CD4-positive, alpha-beta T cell treated with Interleukin-4 for 1 hour (primary cell): ENCODE measurements around the gene PPP1CC.
"Not testable (repeated sequence)": the region's sequence is repeated elsewhere in the genome, so short reads cannot be mapped to it uniquely, and the experiment has no call there.

Experiments used
- DNase-seq, 2 donors: peaks; one replicate each; pipeline ENCODE4 v3.0.0-alpha.2; 2020 to 2022

Gene PPP1CC

DNA sequence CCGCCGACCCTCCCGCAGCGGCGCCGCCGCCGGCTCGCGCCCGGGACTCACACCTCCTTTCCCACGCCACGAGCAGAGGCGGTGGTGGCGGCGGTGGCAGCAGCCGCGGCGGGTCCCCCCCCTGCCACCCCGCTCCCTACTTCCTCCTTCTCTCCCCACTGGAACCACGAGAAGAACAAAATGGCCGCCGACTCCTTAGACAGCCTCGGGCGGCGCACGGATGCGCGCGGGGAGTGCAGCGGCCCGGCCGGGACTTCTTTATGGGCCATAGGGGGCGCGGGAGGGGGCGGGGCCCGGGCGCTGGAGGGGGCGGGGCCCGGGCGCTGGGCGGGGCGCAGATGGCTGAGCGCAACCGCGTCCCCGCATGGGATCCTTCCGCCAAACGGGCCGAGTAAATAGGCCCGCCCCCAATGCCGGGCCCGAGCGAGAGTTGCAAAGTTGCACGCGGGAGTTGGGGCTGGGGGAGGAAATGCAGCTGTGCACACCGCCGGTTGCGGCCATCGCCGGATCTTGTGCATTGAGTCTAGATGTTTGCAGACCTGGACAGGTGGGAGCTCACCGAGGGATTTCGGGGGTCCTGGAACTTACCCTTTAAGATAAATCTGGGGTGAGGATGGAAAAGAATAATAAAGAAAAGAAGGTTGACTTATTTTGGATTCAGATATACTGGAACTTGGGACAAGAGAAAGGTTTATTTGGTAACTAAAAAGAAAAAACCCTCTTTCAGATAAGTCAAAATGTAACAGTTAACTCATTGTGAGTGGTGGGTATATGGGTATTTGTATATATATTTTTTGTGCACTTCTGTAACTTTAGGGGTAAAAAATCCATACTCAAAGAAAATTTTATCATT lies at the start of gene PPP1CC:
Gene PPP1CC, minus strand, starts transcription at position 174 of the 853 bp plus-strand sequence. CDS start 184 bp downstream, outside the sequence.
- peak; percentile 94 to 95 for DNase-seq

DNA sequence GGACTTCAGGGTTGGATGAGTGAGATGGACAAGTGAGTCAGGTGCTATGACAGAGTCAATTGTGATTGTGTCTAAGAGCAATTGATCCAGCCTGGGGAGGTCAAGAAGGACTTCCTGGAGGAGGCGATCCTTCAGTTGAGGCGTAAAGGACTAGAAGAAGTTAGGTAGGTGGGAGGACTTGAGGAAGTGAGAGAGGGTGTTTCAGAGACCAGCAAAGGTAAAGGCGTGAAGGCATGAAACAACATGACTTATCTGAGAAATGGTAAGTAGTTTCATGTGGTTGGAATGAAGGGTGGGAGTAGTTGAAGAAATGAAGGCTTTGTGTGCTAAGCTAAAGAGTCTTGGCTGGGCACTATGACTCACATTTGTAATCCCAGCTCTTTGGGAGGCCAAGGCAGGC lies 48.9 kb upstream of the PPP1CC start:
- no peak for DNase-seq

DNA sequence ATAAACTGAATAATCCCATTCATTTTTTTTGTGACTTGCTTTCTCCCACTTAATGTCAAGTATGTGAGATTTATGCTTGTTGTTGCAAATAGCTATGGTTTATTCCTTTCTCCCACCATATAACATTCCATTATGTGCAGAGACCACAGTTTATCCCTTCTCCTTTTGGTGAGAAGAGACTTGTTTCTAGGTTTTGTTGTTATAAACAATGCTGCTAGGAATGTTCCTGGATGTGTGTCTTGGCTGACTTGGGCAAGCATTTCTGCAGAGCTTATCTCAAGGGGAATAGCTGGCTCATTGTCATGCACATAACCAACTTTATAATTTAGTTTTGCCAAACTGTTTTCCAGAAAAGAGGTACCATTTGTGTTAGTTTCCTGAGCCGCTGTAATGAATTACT lies 47.6 kb upstream of the PPP1CC start:
- no peak for DNase-seq

DNA sequence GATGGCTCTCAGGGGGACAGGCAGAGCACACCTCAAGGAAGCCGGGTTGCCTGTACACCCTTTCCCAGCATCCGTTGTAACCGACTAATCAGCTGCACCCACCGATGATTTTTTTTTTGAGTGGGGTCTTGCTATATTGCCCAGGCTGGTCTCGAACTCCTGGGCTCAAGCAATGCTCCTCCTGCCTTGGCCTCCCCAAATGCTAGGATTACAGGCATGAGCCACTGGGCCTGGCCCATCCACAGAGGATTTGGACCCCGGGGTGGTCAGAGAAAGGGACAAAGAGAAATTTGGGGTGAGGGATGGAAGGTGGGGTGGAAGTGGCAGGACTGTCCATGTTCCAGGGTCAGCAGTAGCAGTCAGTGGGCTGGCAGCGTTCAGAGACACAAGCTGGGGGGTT lies 43.3 kb upstream of the PPP1CC start:
- no peak for DNase-seq

DNA sequence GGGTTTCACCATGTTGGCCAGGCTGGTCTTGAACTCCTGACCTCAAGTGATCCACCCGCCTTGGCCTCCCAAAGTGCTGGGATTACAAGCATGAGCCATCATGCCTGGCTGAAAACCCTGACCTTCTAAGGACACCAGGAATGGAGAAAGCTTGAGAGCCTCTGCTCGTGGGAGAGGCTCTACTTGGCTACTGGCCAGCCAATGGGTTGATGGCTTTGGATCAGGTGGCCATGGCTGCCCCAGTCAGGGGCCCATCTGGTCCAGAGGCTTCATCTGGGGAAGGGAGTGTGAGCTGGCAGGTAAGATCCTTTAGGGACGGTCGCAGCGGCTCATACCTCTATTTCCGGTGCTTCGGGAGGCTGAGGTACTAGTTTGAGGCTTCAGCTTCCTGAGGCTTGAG lies 42.5 kb upstream of the PPP1CC start:
- no peak for DNase-seq

DNA sequence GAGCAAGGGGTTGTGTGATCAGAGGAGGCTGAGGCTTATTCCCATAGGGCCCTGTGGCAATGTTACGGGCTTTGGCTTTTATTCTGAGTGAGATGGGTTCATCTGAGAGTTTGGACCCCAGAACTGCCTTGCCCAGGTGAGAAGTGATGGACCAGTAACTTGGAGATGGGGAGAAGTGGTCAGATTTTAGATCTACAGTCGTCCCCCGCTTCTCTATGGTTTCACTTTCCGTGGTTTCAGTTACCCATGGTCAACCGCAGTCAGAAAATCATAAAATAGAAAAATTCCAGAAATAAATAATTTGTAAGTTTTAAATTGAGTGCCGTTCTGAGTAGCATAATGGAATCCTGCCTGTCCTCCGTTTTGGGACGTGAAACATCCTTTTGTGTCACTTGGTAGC lies 40.2 kb upstream of the PPP1CC start:
- no peak for DNase-seq

DNA sequence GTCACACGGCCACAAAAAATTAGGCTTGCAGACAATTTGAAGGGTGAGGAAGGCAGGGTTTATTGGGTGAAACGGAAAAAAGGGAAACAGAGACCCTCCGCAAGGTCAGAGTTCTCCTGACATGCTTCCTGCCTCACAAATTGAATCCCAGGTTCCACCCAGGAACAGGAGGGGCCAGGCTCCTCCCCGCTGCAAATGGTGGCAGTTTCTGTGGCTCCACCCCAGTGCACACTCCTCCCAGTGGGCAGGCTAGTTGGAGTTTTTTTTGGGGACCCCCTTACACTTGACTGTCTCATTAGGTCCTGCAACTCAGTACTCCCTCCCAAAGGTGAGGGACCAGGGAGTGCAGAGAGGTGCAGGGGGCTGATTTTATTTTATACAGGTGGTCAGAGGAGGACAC lies 39.4 kb upstream of the PPP1CC start:
- DNase-seq: no peak

DNA sequence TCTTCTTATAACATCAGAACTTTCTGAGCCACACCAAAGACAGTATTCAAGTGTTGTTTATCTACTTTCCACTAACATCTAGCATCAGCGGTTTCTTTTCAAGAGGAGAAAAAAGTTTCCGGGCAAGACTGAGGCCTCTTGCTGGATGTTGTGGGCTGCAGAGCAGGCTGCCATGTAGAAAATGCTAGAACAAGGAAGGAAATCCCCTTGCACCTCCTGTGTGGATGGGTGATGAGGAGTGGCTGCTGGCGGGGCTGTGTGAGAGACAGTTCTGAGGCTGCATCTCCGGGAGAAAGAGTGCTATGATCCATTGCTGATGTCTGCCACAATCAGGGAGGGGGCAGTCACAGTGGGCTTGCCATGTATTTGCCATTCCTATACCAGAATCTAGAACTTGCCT lies 37.8 kb upstream of the PPP1CC start:
- DNase-seq: peak; percentile 35 to 66

DNA sequence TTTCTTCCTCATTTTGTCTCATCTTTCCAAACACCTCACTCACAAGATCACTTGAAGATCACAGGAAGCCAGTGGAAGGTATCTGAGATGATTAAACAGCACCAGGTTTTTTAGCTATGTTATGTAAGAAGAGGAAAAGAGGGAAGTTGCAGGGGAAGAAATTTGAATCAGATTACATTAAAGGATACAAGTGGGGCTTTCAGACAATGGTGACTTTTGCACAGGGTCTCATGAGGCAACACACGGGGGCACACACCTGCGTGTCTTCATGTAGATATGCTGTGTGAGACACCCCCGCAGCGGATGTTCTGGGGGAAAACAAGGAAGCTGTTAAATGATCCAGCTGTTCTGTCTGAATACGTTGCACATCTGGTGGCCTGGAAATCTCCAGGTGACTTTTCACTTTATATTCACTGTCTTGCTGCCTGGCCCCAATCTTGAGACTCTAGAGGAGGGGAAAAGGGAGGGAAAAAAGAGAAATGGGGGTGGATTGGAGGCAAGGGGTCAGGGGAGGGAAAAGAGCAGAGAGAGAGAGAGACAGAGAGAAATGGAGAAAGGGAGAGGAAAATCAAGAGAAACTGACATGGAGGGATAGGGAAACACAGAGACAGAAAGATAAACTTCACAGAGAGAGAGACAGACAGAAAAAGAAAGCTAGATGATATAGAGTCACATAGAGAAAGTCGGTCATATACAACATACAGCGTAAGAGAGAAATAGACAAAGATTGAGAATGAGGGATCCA lies 36.3 kb upstream of the PPP1CC start:
- no peak for DNase-seq

DNA sequence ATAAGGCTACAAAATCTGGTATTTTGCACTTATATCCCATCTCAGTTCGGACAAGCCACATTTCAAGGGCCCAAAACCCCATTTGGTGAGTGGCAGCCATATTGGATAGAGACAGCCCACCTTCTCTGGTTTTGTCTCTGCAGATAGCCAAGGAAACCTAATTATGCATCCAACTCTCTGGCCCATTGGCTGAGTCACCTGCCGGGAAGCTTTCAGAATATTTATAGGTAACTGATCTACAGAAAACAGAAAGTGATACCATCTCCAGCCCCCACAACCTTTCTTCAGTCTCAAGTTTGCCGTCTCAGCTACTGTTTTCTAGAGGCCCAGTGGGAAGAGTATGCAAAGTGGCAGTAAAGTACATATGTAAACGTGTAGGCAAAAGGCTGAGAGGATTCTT lies 33.7 kb upstream of the PPP1CC start:
- DNase-seq: peak in 1 of 2 donors; percentile 14

DNA sequence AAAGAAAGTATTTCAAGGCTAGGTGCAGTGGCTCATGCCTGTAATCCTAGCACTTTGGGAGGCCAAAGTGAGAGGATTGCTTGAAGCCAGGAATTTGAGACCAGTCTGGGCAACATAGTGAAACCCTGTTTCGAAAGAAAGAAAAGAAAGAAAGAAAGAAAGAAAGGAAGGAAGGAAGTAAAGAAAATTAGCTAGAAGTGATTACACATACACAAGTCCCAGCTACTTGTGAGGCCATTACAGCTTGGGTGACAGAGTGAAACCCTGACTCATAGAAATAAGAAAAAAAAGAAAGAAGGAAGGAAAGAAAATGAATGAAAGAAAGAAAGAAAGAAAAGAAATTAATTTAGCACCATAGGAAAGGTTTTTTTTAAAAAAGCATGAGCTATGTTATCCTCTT lies 33.3 kb upstream of the PPP1CC start:
- DNase-seq: no peak

DNA sequence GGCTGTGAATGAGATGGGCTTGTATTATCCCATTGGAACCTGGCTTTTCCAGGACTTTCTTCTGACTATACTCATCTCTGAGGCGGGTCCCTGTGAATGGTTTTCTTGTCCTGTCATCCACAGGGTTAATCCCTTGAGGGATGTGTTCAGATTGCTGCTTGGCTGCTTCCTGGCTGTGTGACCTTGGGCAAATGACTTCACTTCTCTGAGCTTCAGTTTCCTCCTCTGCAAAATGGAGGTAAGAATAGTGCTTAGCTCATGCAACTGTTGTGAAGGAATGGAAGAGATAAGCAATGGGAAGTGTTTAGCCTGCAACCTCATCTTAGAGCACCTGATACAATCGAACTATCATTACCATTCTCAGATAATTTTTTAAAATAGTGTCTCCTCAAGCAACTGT lies 32.1 kb upstream of the PPP1CC start:
- no peak for DNase-seq

DNA sequence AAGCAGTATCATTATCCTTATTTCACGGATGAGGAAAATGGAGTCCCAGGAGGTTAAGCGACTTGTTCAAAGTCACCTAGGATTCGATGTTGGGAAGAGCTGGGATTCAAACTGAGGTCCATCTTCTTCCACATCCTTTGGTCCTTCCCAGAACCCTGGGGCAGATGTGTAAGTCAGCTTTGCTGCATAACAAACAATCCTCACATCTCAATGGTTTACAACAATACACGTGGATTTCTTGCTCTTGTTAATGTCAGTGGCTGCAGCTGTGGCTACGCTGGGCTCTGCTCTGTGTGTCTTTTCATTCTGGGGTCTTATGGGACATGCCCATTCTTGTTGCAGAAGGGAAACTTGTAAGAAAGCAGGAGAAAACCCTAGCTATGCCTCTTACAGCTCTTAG lies 26.3 kb upstream of the PPP1CC start:
- DNase-seq: no peak

DNA sequence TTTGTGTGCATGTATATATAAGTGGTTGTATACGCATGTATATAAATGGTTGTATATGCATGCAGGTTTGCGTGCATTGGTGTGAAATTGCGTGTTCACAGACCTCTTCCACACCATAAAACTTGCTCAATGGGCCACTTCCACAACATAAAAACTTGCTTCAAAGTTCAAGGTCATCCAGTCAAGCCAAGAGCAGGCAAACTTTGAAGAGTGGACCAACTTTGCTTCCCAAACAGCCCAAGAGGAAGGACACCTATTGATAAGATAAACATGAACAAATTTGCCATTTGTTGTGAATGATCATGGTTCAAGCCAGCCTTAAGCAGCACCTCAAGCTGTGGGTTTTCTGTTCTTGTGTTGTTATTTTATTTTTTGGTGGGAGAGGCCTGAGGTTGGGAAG lies 25.2 kb upstream of the PPP1CC start:
- no peak for DNase-seq

DNA sequence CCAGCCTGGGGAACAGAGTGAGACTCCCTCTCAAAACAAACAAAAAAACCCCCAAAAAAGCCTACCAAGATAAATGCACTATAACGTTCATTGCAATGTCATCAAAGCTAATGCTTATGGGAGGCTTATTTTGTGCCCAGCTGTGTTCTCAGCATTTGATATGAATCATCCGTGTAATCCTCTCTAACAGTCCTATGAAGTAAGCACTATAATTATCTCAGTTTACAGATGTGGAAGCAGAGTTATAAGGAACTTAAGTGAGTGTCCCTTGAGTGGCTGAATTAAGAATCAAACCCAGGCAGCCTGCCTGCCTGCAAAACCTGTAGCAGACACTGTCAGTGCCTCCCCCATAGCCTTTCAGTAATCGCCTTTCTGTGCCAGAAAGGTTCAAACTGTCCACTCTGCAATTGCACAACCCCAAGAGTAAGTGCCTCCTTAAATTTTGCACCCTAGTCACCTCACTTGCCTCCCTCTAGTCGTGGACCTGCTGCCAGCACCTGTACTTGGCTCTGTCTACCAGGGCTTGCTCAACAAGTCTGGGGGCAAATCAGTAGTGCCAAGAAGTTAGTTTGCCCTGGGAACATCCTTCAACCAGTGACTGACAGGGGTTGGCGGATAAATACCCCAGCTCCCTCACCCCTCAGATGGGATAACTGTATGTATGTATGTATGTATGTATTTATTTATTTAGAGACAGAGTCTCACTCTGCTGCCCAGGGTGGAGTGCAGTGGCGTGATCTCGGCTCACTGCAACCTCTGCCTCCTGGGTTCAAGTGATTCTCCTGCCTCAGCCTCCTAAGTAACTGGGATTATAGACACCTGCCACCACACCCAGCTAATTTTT lies 23.8 kb upstream of the PPP1CC start:
- DNase-seq: no peak

DNA sequence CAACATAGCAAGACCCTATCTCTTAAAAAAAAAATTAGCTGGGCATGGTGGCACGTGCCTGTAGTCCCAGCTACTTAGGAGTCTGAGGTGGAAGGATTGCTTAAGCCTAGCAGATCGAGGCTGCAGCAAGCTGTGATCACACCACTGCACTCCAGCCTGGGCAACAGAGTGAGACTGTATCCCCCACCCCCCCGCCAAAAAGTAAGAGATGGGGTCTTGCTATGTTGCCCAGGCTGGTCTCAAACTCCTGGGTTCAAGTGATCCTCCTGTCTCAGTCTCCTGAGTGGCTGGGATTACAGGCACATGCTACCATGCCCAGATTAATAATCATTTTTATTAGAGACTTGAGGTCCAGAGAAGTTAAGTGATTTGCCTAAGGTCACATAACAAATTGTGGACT lies 22.9 kb upstream of the PPP1CC start:
- not testable (repeated sequence) for DNase-seq

DNA sequence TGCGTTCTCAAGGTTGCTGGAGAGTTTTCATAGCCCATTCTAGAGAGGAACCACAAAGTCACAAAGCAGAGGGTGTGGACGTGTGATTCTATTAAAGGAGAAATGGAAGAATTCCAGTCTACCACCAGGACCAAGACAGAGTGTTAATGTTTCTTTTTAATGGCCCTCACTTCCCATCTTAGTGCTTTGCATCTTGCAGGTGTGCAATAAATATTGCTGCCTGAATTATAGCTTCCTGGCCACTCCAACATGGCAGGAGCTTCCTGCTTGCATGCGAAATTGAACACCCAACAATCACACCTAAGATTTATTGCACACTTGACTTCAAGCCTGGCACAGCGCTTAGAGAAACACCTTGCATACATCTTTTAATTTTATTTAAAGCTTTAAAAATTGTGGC lies 22.4 kb upstream of the PPP1CC start:
- DNase-seq: no peak

DNA sequence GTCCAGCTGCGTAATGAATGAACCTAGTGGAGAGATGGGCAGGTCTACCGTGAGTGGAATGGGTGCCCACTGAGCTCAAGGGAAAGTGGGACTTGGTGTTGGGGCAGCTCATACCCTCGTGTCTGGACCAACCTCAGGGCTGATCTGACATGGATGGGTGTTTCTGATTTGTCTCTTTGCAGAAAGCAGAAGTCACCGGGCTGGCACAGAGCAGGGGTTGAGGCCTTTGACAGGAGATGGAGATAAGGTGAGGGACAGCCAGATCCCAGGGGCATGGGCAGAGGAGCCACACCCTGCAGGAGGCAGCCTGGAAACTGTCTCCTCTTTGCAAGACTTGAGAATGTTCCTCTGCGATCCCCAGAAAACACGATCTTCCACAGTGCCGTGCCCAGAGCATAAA lies 20.9 kb upstream of the PPP1CC start:
- no peak for DNase-seq

DNA sequence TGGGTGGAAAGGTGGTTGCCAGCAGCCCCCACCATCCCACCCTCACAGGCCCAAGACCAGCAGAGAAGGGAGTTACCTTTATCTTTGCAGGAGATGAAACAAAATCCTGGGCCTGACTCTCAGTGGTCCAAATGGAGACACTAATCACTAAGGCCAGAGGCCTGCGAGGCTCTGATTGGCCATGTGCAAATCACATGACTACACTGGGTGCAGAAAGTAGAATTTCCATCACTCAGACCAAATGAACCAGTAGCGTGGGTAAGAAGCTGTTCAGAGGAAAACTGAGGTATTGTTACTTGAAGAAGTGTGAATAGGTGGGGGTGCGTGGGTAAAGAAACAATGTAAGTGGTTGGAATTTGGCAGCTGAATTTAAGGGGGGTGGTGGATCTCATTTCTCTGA lies 20.2 kb upstream of the PPP1CC start:
- DNase-seq: no peak

DNA sequence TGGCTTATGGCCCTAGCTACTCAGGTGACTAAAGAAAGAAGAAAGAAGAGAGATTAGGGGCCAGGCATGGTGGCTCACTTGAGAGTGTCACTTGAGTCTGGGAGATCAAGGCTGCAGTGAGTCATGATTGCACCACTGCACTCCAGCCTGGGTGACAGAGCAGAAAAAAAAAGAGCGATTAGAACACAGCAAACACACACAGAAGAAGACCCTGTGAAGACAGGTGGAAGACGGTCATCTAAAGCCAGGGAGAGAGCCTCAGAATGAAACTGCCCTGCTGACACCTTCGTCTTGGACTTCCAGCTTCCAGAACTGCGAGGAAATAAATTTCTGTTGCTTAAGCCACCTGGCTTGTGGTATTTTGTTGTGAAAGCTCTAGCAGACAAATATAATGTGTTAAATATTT lies 17.5 kb upstream of the PPP1CC start:
- DNase-seq: no peak

DNA sequence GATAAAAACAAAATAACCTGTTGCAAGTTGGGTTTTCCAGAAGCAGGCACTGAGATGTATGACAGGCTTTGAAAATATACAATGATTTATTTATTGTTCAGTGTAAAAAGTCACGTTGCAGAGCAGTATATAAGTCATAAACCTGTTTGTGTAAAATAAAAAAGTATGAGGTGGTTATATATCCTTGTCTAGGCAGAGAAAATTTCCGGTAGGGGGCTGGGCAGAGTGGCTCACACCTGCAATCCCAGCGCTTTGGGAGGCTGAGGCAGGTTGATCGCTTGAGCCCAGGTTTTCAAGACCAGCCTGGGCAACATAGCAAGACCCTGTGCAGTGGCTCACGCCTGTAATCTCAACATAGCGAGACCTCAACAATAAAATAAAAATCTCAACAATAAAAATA lies 16.2 kb upstream of the PPP1CC start:
- no peak for DNase-seq

DNA sequence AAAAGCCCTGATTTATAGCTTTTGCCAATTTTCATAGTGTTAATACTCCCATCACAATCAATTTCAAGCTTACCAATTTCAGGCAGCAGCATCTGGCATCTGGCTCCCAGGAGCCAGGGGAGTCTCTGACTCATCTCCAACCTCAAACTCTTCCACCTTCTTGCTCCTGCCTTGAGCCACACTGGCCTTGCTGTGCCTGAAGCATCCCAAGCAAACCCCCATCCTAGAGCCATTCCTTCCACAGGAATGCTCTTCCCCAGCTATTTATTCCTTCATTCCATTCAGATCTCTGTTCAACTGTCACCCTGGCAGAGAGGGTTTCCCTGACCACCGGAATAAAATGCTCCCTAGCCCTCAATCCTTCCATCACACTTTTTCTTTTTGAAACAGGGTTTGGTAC lies 13.9 kb upstream of the PPP1CC start:
- no peak for DNase-seq

DNA sequence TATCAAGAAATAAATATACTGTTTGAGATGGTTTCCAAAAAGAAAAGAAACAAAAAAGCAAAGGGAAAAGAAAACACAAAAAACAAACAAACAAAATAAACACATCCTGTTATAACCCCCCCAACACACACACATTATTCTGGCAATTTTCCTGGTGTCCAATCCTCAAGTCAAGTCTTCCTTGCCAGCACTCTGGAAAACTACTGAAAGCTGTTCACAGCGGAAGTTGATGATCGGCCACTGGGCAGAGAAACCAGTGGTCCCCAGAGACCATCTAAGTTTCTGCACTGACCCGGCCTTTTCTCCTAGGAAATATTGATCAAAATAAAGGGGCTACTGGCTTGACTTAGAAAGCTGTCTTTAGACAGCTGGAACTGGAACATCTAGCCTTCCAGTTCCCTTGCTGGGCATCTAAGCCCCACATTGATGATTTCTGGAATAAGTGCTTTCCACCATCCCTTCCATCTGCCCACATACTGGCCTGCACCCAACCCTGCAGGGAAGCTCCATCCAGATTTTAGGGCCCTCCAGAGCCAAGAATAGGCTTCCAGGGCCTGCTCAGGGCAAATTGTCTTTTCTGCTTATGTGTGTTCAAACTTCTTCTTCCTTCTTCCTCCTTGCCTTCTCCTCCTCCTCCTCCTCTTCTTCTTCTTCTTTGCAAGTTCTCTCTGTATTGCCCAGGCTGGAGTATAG lies 11.6 kb upstream of the PPP1CC start:
- DNase-seq: no peak
